ENCODE measurements around the gene NFU1.

GRCh38 chr2:69386789-69387734 is 50.2 kb downstream of the NFU1 start, which contains the start of gene GFPT1:
- peak; percentile 51 for TF ChIP-seq YY1 (IDR thresholded peaks at IDR 0.05; ENCODE audit: extremely low read depth, insufficient replicate concordance, low read depth, low read length)
- TF ChIP-seq ZFX (IDR thresholded peaks at IDR 0.05) = peak; percentile 77
